Ectodermal cell (in vitro differentiated cells): Measurements from ENCODE around the gene EXOC2.

Experiments
- H3K27ac ChIP-seq: 2 replicates; pipeline ENCODE4 v1.7.0; 2013; ENCODE audit warnings: mild to moderate bottlenecking, low read depth, low read length; ENCODE audit not compliant: insufficient read depth, poor library complexity, severe bottlenecking
- H3K27me3 ChIP-seq: 2 replicates; pipeline ENCODE4 v1.7.0; 2013; ENCODE audit warnings: mild to moderate bottlenecking, low read length; ENCODE audit not compliant: insufficient read depth, control insufficient read depth, poor library complexity, severe bottlenecking
- H3K36me3 ChIP-seq: one replicate; pipeline ENCODE4 v1.7.0; 2013; ENCODE audit warnings: low read length; ENCODE audit not compliant: control insufficient read depth, insufficient read depth
- H3K4me1 ChIP-seq: one replicate; pipeline ENCODE4 v1.7.0; 2013; ENCODE audit warnings: low read length; ENCODE audit not compliant: control insufficient read depth, insufficient read depth
- H3K4me3 ChIP-seq: 2 replicates; pipeline ENCODE4 v1.7.0; 2013; ENCODE audit warnings: low read depth, low read length, control low read depth; ENCODE audit not compliant: insufficient read depth
- H3K9me3 ChIP-seq: 2 replicates; pipeline ENCODE4 v1.7.0; 2013; ENCODE audit warnings: mild to moderate bottlenecking, low read length, moderate library complexity; ENCODE audit not compliant: control insufficient read depth
- WGBS, 2 experiments: methylation state at CpG; one replicate each; pipeline ENCODE4 v1.1.7; 2013; ENCODE audit warnings: missing lambda C conversion rate in 2 of 2; 5-methylcytosine and 5-hydroxymethylcytosine counted together

EXOC2 gene

DNA sequence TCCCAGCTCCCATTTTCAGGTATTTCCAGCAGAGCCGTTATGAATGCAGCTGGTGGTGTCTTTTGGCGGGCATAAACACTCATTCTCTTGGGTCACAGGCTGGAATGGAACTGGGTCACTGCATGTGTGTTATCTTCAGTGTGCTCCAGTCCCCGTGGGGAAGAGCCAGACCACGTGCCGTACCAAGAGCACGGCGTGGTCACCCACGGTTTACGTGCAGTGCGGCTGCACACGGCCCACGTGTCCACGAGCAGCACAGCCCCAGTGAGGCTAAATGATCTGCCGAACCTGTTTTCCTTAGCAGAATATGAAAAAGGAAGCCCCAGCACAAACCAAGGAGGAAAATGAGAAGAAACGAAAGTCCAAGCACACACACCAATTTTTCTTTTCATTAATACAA lies 179.9 kb downstream of the EXOC2 start:
- Histone ChIP-seq H3K27me3 (no peaks in the 10 kb centered on the region), H3K36me3 (no peaks in the 10 kb centered on the region), H3K4me1 (no peaks in the 10 kb centered on the region), H3K9me3 (no peaks in the 10 kb centered on the region), H3K4me3 (no peak overlapping the region), H3K27ac (no peak overlapping the region)
- 95 to 96% methylated on average over 15 of the region's 15 CpGs for WGBS, 2 experiments

DNA sequence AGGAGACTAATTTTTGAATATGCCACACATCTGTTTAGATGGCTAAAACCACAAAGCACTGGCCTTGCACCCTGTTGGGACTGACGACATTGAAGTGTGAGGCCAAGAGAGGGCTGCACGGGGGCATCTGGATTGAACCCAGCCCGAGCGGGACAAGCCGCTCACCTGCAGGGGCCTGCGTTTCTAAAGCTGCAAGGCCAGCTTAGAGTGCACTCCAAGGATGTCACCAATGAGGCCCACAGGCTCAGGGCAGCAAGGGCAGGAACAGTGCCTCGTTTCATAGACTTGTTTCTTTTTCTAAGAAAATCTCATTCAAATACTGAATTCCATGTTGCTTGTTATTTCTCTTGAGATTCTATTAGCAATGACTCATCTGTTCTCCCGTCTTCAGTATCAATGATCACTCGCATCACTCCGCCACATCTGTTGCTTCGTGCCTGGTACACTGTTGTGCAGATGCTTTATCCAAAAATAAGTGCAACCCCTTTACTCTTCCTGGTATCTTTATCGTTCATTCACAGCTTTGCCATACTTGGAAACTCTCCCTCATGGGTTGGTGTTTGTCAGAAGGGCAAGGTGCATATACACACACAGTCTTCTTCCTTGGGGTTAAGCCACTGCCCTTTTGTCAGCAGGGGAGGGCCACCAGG lies 181.3 kb downstream of the EXOC2 start:
- H3K27ac ChIP-seq: no peak overlapping the region
- 90 to 95% methylated on average over 12 of the region's 12 CpGs for WGBS, 2 experiments

DNA sequence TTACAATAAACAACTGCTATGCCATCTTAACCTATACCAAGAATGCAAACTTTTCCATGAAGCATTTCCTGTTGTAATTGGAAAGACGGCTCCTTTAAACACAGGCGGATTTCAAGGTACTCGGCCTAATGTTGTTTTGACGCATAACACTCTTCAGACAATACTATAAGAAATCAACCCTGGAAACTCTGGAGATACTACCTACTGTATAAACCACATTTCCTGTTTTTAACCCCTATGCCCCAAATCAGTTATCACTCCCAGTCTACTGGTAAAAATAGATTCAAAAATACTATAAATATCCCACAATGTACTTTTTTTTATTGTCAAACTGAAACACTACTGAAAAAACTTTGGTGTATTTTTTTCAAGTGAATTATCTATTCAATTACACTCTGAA lies 183.3 kb downstream of the EXOC2 start:
- Histone ChIP-seq H3K4me3 (no peak overlapping the region), H3K9me3 (no peaks in the 10 kb centered on the region), H3K4me1 (no peaks in the 10 kb centered on the region), H3K27me3 (no peaks in the 10 kb centered on the region), H3K27ac (no peak overlapping the region), H3K36me3 (no peaks in the 10 kb centered on the region)
- 90 to 96% methylated on average over 4 of the region's 4 CpGs for WGBS, 2 experiments

More for the DNA sequence above, 181.3 kb downstream of the EXOC2 start:
- no peaks in the 10 kb centered on the region for H3K9me3 ChIP-seq
- H3K36me3 ChIP-seq: no peaks in the 10 kb centered on the region
- H3K4me3 ChIP-seq: no peak overlapping the region
- no peaks in the 10 kb centered on the region for H3K27me3 ChIP-seq
- H3K4me1 ChIP-seq: no peaks in the 10 kb centered on the region

DNA sequence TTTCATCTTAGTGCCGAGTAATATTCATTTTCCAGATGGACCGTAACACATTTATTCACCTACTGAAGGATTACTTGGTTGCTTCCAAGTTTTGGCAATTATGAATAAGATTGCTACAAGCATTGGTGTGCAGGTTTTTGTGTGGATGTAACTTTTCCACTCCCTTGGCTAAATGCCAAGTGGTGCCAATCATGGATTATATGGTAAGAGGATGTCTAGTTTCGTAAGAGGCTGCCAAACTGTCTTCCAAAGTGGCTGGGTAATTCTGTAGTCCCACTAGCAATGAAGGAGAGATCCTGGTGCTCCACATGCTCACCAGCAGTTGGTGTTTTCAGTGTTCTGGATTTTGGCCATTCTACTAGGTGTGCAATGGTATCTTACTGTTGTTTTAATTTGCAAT lies 184.3 kb downstream of the EXOC2 start:
- 88 to 96% methylated on average over 2 to 3 of the region's 3 CpGs for WGBS, 2 experiments
- Histone ChIP-seq H3K4me1 (no peaks in the 10 kb centered on the region), H3K27me3 (no peaks in the 10 kb centered on the region), H3K9me3 (no peaks in the 10 kb centered on the region), H3K4me3 (no peak overlapping the region), H3K36me3 (no peaks in the 10 kb centered on the region), H3K27ac (no peak overlapping the region)

DNA sequence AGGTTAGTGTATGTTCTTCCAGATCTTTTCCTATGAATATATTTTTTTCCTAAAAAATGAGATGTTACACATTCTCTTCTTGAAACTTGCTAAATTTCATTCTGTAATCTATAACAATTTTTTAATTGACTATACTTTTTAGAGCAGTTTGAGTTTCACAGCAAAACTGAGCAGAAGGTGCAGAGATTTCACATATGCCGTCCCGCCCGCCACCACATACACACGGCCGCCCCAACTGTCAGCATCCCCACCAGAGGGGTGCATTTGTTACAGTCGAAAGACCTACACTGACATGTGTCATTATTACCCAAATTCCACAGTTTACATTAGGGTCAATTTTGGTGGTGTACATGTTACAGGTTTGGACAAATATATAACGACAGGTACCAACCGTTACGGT lies 184.9 kb downstream of the EXOC2 start:
- H3K27ac ChIP-seq: no peak overlapping the region
- H3K9me3 ChIP-seq: no peaks in the 10 kb centered on the region
- H3K4me3 ChIP-seq: no peak overlapping the region
- H3K36me3 ChIP-seq: no peaks in the 10 kb centered on the region
- H3K4me1 ChIP-seq: no peaks in the 10 kb centered on the region
- WGBS, 2 experiments: 88 to 94% methylated on average over 9 of the region's 9 CpGs
- H3K27me3 ChIP-seq: no peaks in the 10 kb centered on the region

DNA sequence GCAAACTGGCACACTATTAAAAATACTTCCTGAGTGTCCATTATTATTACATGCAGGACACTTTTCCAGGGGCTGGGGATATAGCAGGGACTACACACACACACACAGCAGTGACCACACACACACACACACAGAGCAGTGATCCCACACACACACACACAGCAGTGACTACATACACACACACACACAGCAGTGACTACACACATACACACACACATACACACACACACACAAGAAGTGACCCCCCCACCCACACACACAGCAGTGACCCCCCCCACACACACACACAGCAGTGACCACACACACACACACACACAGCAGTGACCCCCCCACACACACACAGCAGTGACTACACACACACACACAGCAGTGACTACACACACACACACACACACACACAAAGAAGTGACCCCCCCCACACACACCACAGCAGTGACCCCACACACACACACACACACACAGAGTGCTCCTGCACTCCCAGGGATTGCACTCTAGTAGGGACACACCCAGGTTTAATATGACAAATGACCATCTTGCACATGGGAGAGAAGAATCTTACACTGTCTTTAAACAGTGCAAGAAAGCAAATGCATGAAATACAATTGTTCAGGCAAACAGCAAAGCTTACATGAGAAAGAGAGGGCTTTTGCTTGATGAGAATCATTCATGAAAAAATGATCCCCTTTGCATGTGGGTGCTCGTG lies 185.9 kb downstream of the EXOC2 start:
- H3K4me1 ChIP-seq: no peaks in the 10 kb centered on the region
- 89 to 91% methylated on average over 1 of the region's 1 CpG for WGBS, 2 experiments
- no peaks in the 10 kb centered on the region for H3K36me3 ChIP-seq
- no peak overlapping the region for H3K4me3 ChIP-seq
- H3K27me3 ChIP-seq: no peaks in the 10 kb centered on the region
- no peaks in the 10 kb centered on the region for H3K9me3 ChIP-seq
- H3K27ac ChIP-seq: no peak overlapping the region

DNA sequence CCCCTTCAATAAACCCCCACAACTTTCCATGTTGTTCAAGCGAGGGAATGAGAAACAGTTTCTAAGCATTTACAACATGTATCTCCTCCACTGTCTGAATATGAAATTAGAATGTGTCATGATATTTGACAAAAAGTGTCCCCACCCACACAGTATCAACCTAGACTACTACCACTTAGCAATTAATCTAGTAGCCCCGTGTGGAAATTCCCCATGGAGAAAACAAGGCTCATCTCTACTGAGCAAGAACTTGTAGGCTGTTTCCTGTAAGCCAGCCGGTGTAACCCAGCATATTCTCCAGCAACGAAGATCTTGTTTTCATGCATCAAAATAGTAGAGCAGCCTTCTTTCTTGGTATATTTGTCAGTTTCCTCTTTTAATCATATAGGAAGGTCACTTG lies 186.4 kb downstream of the EXOC2 start:
- Histone ChIP-seq H3K27ac (no peak overlapping the region), H3K36me3 (no peaks in the 10 kb centered on the region), H3K4me1 (no peaks in the 10 kb centered on the region), H3K27me3 (no peaks in the 10 kb centered on the region), H3K9me3 (no peaks in the 10 kb centered on the region), H3K4me3 (no peak overlapping the region)
- WGBS, 2 experiments: 89 to 96% methylated on average over 3 to 4 of the region's 4 CpGs

DNA sequence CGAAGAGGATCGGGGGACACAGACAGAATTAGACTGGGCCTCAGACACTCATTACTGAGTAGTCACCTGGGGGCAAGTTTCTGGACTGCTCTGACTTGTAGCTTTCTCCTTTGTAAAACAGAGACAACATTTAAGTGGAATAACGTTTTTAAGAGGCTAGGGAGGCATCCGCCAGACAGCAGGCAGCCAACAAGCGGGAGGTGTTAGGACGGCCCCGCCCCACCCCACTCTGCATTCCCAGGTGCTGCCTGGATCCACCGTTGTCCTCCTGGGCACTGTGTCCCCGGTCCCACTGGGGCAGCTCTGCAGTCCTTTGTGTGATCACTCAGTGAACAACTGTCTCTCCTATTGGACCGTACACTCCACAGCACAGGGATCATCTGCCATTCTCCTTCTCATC lies 187.6 kb downstream of the EXOC2 start:
- H3K4me1 ChIP-seq: no peaks in the 10 kb centered on the region
- H3K4me3 ChIP-seq: no peak overlapping the region
- no peaks in the 10 kb centered on the region for H3K27me3 ChIP-seq
- no peaks in the 10 kb centered on the region for H3K9me3 ChIP-seq
- 89 to 92% methylated on average over 10 of the region's 10 CpGs for WGBS, 2 experiments
- no peak overlapping the region for H3K27ac ChIP-seq
- no peaks in the 10 kb centered on the region for H3K36me3 ChIP-seq

DNA sequence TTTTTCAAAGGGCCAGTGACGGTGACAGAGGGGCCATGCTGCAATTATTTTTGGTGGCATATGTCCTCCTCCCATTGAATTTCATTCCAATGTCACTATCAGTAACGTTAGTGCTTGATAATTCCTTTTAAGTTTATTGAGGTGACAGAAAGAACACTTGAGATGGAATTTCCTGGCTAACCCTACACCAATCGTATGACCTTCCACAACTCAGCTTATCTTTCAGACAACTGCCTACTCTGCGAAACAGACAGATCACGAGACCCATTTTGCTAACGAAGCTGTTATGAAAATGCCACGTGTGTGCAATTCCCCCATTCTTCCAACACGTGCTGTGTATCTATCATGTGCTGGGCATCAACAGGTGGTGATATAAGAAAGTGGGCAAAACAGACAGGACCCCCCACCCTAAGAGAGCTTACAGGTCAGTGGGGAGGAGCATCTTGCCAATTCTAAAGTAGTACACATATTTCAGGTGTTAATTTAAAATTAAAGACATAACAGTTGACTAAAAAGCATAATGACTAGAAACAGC lies 188.4 kb downstream of the EXOC2 start:
- 98% methylated on average over 7 to 8 of the region's 8 CpGs for WGBS, 2 experiments
- Histone ChIP-seq H3K4me1 (no peaks in the 10 kb centered on the region), H3K27ac (no peak overlapping the region), H3K9me3 (no peaks in the 10 kb centered on the region), H3K36me3 (no peaks in the 10 kb centered on the region), H3K27me3 (no peaks in the 10 kb centered on the region), H3K4me3 (no peak overlapping the region)

DNA sequence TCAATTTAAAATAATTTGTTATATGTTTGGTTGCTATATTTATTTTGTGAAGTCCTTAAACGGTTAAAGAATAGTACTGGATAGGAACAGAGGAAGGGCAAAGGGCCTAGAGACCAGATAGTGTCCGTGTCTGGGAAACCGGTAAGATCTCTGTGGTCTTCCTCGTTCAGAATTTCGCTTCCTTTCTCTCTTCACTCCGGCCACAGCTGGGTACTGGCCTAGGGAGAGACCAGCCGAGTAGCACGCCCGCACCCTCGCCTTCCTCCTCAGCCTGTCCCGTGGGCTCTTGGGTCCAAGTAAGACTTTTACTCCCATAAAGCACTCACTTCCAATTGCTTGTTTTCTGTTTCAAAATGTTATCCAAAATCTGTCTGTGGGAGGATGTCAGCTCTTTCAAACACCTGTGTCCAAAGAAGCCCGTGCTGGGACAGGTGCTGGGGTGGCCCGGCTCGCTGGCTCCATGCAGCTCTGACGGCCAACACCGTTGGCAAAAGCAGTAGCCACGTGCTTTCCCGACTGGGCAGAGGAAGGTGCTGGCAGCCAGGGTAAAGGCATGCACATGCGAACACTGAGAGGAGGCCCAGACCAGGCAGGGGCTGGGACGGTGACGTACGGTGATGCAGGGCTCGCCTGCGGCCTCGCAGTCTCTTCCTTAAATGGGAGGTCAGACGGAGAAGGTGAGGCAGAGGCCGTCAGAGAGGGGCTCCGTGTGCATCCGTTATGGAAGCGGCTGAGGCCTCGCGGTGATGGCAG lies 189.2 kb downstream of the EXOC2 start:
- H3K4me1 ChIP-seq: no peaks in the 10 kb centered on the region
- whole genome bisulfite sequencing, 2 experiments: 94 to 95% methylated on average over 32 of the region's 32 CpGs
- H3K9me3 ChIP-seq: no peaks in the 10 kb centered on the region
- H3K36me3 ChIP-seq: no peaks in the 10 kb centered on the region
- H3K27me3 ChIP-seq: no peaks in the 10 kb centered on the region
- no peak overlapping the region for H3K4me3 ChIP-seq
- no peak overlapping the region for H3K27ac ChIP-seq
